NB4 (cell line): Measurements from ENCODE around the gene BST1.
"Not testable (repeated sequence)": the region's sequence is repeated elsewhere in the genome, so short reads cannot be mapped to it uniquely, and the experiment has no call there.

Source experiments
- DNase-seq: peaks from one replicate; pipeline ENCODE4 v3.0.0; 2010; ENCODE audit warnings: low read depth
- H3K4me3 ChIP-seq: one replicate; pipeline ENCODE4 v1.5.1; 2011; ENCODE audit warnings: mild to moderate bottlenecking, low read depth, low read length, moderate library complexity
- MYC ChIP-seq: IDR thresholded peaks from 2 replicates; pipeline ENCODE4 v1.6.1; 2011; ENCODE audit warnings: low read depth, low read length
- POLR2A ChIP-seq: IDR thresholded peaks from 2 replicates; pipeline ENCODE4 v1.6.1; 2011; ENCODE audit warnings: mild to moderate bottlenecking; ENCODE audit not compliant: insufficient read length; ENCODE audit errors: extremely low read depth
- TF ChIP-seq, protein P1 (sequence below): IDR thresholded peaks from one replicate; pipeline ENCODE4 v1.5.1; 2012; ENCODE audit warnings: low read depth, low read length
- TF ChIP-seq, protein P2 (sequence below): IDR thresholded peaks from 2 replicates; pipeline ENCODE4 v1.6.1; 2011; ENCODE audit warnings: low read depth, low read length

The BST1 gene

DNA sequence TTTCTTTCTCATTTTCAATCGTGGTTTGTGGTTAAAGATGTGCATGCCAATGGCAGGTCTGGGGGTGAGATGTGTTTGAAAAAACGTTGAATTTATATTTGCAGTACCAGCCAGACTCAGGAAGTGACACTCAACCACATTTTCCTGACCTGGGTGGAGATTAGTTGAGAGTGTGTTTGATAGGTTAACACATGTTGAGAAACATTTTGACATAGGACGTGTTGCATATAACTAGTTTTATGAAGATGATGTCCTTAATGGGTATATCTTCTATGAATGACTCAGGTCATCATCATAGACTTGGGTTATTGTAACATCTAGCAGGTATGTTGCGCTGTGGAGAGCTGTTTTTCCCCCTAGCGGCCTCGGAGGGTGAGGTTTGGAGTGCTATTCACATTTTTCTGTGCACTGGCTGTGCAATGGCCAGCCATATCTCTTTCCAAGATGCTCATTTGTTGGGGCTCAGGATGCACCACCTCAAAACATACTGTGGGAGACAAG is 53.5 kb downstream of the BST1 start:
- peak overlapping the region; percentile 35 for H3K4me3 ChIP-seq
- TF ChIP-seq, protein P1, sequence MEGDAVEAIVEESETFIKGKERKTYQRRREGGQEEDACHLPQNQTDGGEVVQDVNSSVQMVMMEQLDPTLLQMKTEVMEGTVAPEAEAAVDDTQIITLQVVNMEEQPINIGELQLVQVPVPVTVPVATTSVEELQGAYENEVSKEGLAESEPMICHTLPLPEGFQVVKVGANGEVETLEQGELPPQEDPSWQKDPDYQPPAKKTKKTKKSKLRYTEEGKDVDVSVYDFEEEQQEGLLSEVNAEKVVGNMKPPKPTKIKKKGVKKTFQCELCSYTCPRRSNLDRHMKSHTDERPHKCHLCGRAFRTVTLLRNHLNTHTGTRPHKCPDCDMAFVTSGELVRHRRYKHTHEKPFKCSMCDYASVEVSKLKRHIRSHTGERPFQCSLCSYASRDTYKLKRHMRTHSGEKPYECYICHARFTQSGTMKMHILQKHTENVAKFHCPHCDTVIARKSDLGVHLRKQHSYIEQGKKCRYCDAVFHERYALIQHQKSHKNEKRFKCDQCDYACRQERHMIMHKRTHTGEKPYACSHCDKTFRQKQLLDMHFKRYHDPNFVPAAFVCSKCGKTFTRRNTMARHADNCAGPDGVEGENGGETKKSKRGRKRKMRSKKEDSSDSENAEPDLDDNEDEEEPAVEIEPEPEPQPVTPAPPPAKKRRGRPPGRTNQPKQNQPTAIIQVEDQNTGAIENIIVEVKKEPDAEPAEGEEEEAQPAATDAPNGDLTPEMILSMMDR = peak; percentile 87
- TF ChIP-seq MYC = peak; percentile 80
- TF ChIP-seq, protein P2, sequence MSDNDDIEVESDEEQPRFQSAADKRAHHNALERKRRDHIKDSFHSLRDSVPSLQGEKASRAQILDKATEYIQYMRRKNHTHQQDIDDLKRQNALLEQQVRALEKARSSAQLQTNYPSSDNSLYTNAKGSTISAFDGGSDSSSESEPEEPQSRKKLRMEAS = peak; percentile 85
- TF ChIP-seq POLR2A = no peak
- peak; percentile 99 for DNase-seq

DNA sequence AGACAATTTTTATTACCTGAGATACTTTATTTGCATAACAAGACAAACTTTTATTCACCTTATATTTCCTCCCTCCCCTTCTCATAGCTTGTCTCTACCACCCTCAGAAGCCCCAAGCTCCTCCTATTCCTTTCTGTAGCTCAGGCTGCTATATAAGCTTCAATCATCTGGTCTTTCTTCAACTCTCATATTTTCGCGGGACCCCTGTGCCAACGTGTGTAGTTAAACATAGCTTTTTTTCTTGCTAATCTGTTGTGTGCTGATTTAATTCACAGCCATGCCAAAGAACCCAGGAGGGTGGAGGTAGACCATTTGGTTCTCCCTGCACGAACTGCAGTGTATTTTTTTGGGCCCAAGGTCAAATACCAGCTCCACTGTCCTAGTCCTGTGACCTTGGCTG is 54.2 kb downstream of the BST1 start:
- TF ChIP-seq, protein P1 = no peak
- TF ChIP-seq, protein P2 = no peak
- no peak for TF ChIP-seq MYC
- TF ChIP-seq POLR2A = no peak
- peak overlapping the region; percentile 19 for H3K4me3 ChIP-seq
- DNase-seq = peak; percentile 32

DNA sequence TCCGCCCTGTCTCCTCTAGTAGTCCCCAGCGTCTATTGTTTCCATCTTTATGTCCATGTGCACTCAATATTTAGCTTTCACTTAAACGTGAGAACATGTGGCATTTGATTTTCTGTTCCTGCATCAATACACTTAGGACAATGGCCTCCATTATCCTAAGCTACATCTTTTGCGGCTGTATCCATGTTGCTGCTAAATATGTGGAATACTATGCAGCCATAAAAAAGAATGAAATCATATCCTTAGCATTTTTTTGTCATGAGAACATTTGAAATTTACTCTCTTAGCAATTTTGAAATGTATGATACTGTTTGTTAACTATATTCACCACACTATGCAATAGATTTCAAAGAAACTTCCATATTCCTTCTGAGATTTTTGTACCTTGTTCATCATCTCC is 55.4 kb downstream of the BST1 start:
- TF ChIP-seq MYC (no peak), POLR2A (no peak)
- DNase-seq = no peak

DNA sequence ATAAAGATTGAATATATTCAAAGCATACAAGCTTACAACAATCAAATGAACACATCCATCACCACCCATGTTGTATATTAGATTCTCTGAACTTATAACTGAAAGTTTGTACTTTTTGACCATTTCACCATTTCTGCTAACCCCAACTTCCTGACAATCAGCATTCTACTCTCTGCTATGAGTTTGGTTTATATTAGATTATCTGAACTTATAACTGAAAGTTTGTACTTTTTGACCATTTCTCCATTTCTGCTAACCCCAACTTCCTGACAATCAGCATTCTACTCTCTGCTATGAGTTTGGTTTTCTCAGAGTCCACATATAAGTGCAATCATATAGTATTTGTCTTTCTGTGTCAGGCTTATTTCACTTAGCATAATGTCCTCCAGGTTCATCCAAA is 59.6 kb downstream of the BST1 start:
- not testable (repeated sequence) for H3K4me3 ChIP-seq, DNase-seq

More for the DNA sequence above, 55.4 kb downstream of the BST1 start:
- no peak overlapping the region for H3K4me3 ChIP-seq

DNA sequence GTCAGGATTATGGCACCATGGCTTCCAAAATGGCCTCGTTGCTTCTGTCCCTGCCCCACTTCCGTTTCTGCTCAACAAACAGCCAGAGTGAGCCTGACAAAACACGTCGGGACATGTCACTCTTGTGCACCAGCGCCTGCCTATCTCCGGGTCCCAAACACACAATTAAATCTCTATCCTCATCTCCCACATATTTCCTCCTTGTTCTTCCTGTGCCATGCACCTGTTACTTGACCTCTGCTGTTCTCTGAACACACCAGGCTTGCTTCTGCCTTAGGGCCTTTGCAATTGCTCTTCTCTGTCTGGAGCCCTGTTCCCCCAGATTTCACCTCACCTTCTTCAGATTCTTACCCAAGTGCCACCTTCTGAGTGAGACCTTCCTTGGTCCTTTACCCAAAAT is 62.5 kb downstream of the BST1 start:
- TF ChIP-seq, protein P1 = no peak
- TF ChIP-seq, protein P2 = no peak
- TF ChIP-seq MYC = no peak
- no peak for TF ChIP-seq POLR2A
- DNase-seq = no peak
- H3K4me3 ChIP-seq = no peak overlapping the region

DNA sequence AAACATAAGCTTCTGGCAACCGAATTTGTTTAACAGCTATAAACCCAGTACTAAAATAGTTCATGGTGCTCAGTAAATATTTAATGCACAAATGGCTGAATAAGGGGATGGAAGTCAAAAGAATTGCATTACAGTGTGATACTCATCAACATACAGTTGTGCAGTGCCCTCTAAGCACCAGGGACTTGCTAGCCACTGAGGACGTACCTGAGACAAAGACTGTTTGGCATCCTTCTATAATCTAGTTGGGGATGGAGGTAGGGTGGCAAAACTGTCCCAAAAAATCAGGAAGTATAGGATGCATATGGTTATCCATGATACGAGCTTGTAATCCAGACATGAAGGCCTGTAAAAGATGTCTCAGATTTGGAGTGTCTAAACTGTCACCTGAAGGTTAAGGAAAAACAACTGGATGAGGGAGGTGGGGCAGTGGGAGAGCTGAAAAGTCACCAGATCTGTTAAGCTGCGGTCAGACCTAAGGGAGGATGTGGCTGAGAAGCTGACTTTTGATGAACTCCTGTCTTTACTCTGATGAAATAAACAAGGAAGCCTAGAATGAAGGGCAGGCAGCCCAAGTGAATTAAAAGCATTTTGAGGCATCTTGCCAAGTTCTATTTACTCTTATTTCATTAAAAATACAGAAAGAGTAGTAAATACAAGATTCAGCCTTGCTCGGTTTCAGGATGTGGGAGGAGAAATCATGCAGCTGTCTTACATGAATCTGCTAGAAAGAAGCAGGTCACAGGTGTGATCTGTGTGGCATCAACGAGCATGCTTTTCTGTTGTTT is 63.2 kb downstream of the BST1 start:
- peak; percentile 77 for DNase-seq
- H3K4me3 ChIP-seq = no peak overlapping the region
- TF ChIP-seq, protein P2 = no peak
- TF ChIP-seq, protein P1 = no peak
- no peak for TF ChIP-seq POLR2A
- no peak for TF ChIP-seq MYC

DNA sequence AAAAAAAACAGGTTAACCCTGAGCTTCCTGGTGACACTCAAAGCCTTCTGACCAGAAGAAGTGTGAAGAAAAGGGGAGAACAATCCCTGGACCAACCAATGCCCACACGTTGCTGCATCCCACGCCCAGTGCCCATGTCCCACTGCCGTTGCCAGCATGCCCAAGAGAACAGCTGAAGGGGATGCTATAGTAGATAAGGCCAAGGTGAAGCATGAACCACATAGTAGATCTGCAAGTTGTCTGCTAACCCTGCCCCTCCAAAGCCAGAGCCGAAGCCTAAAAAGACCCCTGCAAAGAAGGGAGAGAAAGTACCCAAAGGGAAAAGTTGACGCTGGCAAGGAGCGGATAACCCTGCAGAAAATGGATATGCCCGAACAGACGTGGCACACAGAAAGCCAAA is 64.0 kb downstream of the BST1 start:
- no peak overlapping the region for H3K4me3 ChIP-seq
- TF ChIP-seq, protein P2 = no peak
- TF ChIP-seq MYC (no peak), POLR2A (no peak)
- TF ChIP-seq, protein P1 = no peak

More for the DNA sequence above, 64.0 kb downstream of the BST1 start:
- no peak for DNase-seq
